WI38 (cell line): ENCODE data around the gene USP33.
"Not testable (repeated sequence)": the region's sequence is repeated elsewhere in the genome, so short reads cannot be mapped to it uniquely, and the experiment has no call there.

Experiments
- H3K4me3 ChIP-seq: 2 replicates; pipeline ENCODE4 v1.5.1; 2011; ENCODE audit warnings: low read depth, mild to moderate bottlenecking, control low read depth, low read length
- TF ChIP-seq, protein P1 (sequence below): IDR thresholded peaks from 2 replicates; pipeline ENCODE4 v1.5.1; 2012; ENCODE audit warnings: low read depth, mild to moderate bottlenecking, control low read depth, low read length

Gene USP33

DNA sequence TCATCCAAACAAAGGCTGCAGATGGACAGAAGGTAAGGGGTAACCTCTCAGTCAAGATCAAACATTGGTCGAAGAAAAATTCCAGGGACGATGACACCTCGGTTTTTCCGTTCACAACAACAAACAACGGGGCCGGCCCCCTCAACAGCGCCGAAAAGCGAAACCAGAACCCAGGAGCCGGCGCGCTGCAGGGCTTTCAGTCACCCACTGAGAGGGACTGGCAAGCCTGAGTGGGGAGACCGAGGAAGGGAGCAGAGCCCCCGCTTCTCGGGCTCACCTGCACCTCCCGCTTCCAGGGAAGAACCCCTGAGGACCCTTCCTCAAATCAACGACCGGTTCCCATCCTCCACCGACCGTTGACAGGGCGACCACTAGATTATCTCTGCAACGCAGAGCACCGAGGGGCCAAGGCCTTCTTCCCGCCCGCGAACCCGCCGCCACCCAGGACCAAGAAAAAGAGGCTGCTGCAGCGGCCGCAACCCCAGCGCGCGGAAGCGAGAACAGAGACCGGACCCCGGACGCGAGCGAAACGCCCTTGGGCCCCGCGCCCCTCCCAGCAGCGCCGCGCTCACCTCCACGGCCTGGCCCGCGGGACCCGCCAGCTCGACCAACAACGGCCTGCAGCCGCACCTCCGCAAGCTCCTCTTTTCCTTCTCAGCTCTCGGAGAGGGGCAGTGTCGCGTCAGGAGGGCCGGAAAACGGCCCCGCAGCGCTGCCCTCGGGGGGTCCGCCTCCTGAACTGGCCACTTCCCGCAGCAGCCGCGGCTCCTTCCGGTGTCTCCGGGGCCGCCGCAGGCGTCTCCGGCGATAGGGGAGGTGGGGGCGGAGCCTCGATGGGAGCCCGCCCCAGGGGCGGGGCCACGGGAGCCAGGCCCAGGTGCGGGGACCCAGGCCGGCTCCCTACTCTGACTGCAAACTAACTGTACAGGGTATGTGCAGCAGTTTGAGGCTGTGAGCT lies at the start of gene USP33:
Gene USP33, minus strand, starts transcription at position 782 of the 958 bp plus-strand sequence. CDS start 18,155 bp downstream, outside the sequence.
- peak within 1 kb of the TSS; percentile 68 for H3K4me3 ChIP-seq
- TF ChIP-seq, protein P1, sequence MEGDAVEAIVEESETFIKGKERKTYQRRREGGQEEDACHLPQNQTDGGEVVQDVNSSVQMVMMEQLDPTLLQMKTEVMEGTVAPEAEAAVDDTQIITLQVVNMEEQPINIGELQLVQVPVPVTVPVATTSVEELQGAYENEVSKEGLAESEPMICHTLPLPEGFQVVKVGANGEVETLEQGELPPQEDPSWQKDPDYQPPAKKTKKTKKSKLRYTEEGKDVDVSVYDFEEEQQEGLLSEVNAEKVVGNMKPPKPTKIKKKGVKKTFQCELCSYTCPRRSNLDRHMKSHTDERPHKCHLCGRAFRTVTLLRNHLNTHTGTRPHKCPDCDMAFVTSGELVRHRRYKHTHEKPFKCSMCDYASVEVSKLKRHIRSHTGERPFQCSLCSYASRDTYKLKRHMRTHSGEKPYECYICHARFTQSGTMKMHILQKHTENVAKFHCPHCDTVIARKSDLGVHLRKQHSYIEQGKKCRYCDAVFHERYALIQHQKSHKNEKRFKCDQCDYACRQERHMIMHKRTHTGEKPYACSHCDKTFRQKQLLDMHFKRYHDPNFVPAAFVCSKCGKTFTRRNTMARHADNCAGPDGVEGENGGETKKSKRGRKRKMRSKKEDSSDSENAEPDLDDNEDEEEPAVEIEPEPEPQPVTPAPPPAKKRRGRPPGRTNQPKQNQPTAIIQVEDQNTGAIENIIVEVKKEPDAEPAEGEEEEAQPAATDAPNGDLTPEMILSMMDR, result no peak

GRCh38 chr1:77803371-77803770 lies 43.7 kb upstream of the USP33 start:
- TF ChIP-seq, protein P1, result no peak
- H3K4me3 ChIP-seq, result no peak overlapping the region

DNA sequence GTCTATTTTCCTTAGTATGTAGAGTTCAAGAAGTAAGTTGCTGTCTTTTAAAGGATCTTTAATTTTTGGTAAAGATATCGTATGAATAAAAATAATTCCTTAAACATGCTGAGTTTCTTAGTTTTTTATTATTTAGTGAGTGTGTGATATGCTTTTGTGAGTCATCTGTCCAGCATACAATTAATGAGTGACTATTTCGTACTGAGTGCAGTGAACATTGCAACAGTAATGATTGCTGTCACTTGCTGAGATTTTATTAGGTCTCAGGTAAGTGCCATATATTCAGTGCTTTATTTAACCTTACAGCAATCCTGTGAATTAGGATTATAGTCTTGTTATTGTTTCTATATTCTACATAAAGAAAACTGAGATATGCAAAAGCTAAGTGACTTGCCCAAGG lies 42.4 kb upstream of the USP33 start:
- no peak overlapping the region for H3K4me3 ChIP-seq
- TF ChIP-seq, protein P1, result no peak

DNA sequence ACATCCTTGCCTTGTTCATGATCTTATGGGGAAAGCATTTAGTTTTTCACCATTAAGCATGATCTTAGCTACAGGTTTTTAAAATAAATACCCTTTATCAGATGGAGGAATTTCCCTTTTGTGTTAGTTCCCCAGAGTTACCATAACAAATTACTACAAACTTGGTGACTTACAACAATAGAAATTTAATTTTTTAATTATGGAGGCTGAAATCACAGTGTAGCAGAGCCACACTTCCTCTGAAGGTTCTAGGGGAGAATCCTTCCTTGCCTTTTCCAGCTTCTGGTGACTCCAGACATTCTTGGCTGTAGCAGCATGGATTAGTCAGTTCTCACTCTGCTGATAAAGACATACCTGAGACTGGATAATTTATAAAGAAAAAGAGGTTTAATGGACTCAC lies 38.3 kb upstream of the USP33 start:
- TF ChIP-seq, protein P1, result no peak

GRCh38 chr1:77796695-77797405 lies 37.2 kb upstream of the USP33 start:
- TF ChIP-seq, protein P1, result no peak

More for the DNA sequence above, 38.3 kb upstream of the USP33 start:
- H3K4me3 ChIP-seq, result no peak overlapping the region

GRCh38 chr1:77794550-77794949 lies 34.9 kb upstream of the USP33 start:
- TF ChIP-seq, protein P1, result no peak
- H3K4me3 ChIP-seq, result no peak overlapping the region

More at GRCh38 chr1:77796695-77797405, 37.2 kb upstream of the USP33 start:
- H3K4me3 ChIP-seq, result no peak overlapping the region

DNA sequence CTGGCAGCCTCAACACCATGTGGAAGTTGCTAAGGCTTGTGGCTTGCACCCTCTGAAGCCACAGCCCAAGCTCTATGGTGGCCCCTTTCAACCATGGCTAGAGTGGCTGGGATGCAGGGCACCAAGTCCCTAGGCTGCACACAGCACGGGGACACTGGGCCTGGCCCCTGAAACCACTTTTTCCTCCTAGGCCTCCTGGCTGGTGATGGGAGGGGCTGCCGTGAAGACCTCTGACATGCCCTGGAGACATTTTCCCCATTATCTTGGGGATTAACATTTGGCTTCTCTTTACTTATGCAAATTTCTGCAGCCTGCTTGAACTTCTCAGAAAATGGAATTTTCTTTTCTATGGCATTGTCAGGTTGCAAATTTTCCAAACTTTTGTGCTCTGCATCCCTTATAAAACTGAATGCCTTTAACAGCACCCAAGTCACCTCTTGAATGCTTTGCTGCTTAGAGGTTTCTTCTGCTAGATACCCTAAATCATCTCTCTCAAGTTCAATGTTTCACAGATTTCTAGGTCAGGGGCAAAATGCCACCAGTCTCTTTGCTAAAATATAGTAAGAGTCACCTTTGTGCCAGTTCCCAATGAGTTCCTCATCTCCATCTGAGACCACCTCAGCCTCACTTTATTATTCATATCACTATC lies 26.6 kb upstream of the USP33 start:
- not testable (repeated sequence) for H3K4me3 ChIP-seq
